Loucy (cell line): ENCODE data around the gene DPF3.

Experiments
- H2AFZ ChIP-seq: fragments of 200-600 bp; sonication (generic); 2 replicates; pipeline ENCODE4 v1.6.0; 2016; ENCODE audit warnings: antibody characterized with exemption, mild to moderate bottlenecking, low read length, moderate library complexity
- H3F3A ChIP-seq: fragments of 200-600 bp; 2 replicates; pipeline ENCODE4 v1.6.0; 2016; ENCODE audit warnings: antibody characterized with exemption, low read depth, mild to moderate bottlenecking
- H3K27me3 ChIP-seq: fragments of 200-600 bp; sonication (generic); 2 replicates; pipeline ENCODE4 v1.6.1; 2014; ENCODE audit warnings: low read length, mild to moderate bottlenecking; ENCODE audit not compliant: insufficient read depth, poor library complexity, severe bottlenecking
- H3K36me3 ChIP-seq: fragments of 200-600 bp; sonication (generic); 2 replicates; pipeline ENCODE4 v1.6.1; 2016; ENCODE audit warnings: low read length; ENCODE audit not compliant: insufficient read depth
- H3K4me1 ChIP-seq: fragments of 200-600 bp; sonication (generic); 2 replicates; pipeline ENCODE4 v1.5.1; 2014; ENCODE audit warnings: low read length, mild to moderate bottlenecking; ENCODE audit not compliant: insufficient read depth, poor library complexity, severe bottlenecking
- H3K4me2 ChIP-seq: fragments of 200-600 bp; sonication (generic); 2 replicates; pipeline ENCODE4 v1.6.0; 2014; ENCODE audit warnings: antibody characterized with exemption, low read length, low read depth, mild to moderate bottlenecking; ENCODE audit not compliant: poor library complexity, severe bottlenecking
- H3K4me3 ChIP-seq: fragments of 200-600 bp; sonication (generic); 2 replicates; pipeline ENCODE4 v1.5.1; 2014; ENCODE audit warnings: low read length, mild to moderate bottlenecking, mixed read lengths; ENCODE audit not compliant: poor library complexity, severe bottlenecking
- H3K79me2 ChIP-seq: fragments of 200-600 bp; sonication (generic); 2 replicates; pipeline ENCODE4 v1.6.1; 2014; ENCODE audit warnings: low read length; ENCODE audit not compliant: insufficient read depth
- H3K9ac ChIP-seq: fragments of 200-600 bp; sonication (generic); 2 replicates; pipeline ENCODE4 v1.6.0; 2014; ENCODE audit warnings: mild to moderate bottlenecking, low read depth, low read length, moderate library complexity; ENCODE audit not compliant: poor library complexity, severe bottlenecking
- H3K9me2 ChIP-seq: fragments of 200-600 bp; sonication (generic); replicated peaks from 2 replicates; pipeline ENCODE4 v1.6.1; 2016; ENCODE audit warnings: low read depth, low read length, mixed read lengths
- H3K9me3 ChIP-seq: fragments of 200-600 bp; sonication (generic); 2 replicates; pipeline ENCODE4 v1.6.1; 2014; ENCODE audit warnings: mild to moderate bottlenecking, antibody characterized with exemption, low read length, low read depth; ENCODE audit not compliant: insufficient read depth
- H4K20me1 ChIP-seq: fragments of 200-600 bp; sonication (generic); 2 replicates; pipeline ENCODE4 v1.6.0; 2014; ENCODE audit warnings: antibody characterized with exemption, low read length, mild to moderate bottlenecking; ENCODE audit not compliant: insufficient read depth, poor library complexity, severe bottlenecking
- CTCF ChIP-seq: fragments of 200-600 bp; sonication (generic); conservative IDR thresholded peaks from 2 replicates; pipeline ENCODE4 v1.5.1; 2014; ENCODE audit warnings: mild to moderate bottlenecking, antibody characterized with exemption, low read length
- EZH2phosphoT487 ChIP-seq: fragments of 200-600 bp; IDR thresholded peaks from 2 replicates; pipeline ENCODE4 v1.6.1; 2018; ENCODE audit warnings: antibody characterized with exemption, mild to moderate bottlenecking, moderate library complexity, borderline replicate concordance

Gene DPF3

GRCh38 chr14:72869407-72870329 is 24.2 kb downstream of the DPF3 start:
- Histone ChIP-seq H3K36me3 (peaks cover 40% of the 10 kb centered on the region), H3K79me2 (peaks cover 88% of the 10 kb centered on the region), H3K27me3 (no peaks in the 10 kb centered on the region), H3K9ac (no peak overlapping the region), H3K9me2 (no peaks in the 10 kb centered on the region), H3K4me2 (no peak overlapping the region), H3K4me1 (no peaks in the 10 kb centered on the region), H3K9me3 (0 out of 2 replicates have a peak, but pooled peaks cover 5% of the 10 kb centered on the region), H3K4me3 (no peak overlapping the region), H4K20me1 (peaks cover 42% of the 10 kb centered on the region), H3F3A (no peaks in the 10 kb centered on the region), H2AFZ (no peak overlapping the region)
- TF ChIP-seq CTCF (no peak), EZH2phosphoT487 (no peak)

GRCh38 chr14:72868500-72868899 is 25.4 kb downstream of the DPF3 start:
- no peak for TF ChIP-seq CTCF
- no peak for TF ChIP-seq EZH2phosphoT487
- H3K4me1 ChIP-seq = no peaks in the 10 kb centered on the region
- no peaks in the 10 kb centered on the region for H3K9me2 ChIP-seq
- H3K9me3 ChIP-seq = 0 out of 2 replicates have a peak, but pooled peaks cover 5% of the 10 kb centered on the region
- no peak overlapping the region for H3K9ac ChIP-seq
- no peaks in the 10 kb centered on the region for H3K27me3 ChIP-seq
- H3K4me3 ChIP-seq = no peak overlapping the region
- peaks cover 36% of the 10 kb centered on the region; the same call in 1 of the 2 replicates for H3K36me3 ChIP-seq
- no peak overlapping the region for H3K4me2 ChIP-seq
- H4K20me1 ChIP-seq = peaks cover 52% of the 10 kb centered on the region
- no peak overlapping the region for H2AFZ ChIP-seq
- H3F3A ChIP-seq = no peaks in the 10 kb centered on the region
- H3K79me2 ChIP-seq = peaks cover 91% of the 10 kb centered on the region

- Histone ChIP-seq H4K20me1 (peaks cover 71% of the 10 kb centered on the region), H3K4me3 (no peak overlapping the region), H2AFZ (no peak overlapping the region), H3K27me3 (no peaks in the 10 kb centered on the region), H3K4me2 (no peak overlapping the region), H3F3A (no peaks in the 10 kb centered on the region), H3K9ac (no peak overlapping the region), H3K4me1 (peaks cover 23% of the 10 kb centered on the region), H3K36me3 (peaks cover 34% of the 10 kb centered on the region; the same call in 1 of the 2 replicates), H3K79me2 (peaks cover 99% of the 10 kb centered on the region), H3K9me3 (no peaks in the 10 kb centered on the region), H3K9me2 (no peaks in the 10 kb centered on the region)
- no peak for TF ChIP-seq EZH2phosphoT487
- no peak for TF ChIP-seq CTCF
These were observed 29.1 kb downstream of the DPF3 start for GRCh38 chr14:72864712-72865365.
